Measurements from ENCODE around the gene SNX15. TPM values are rescaled to one million over a fixed set of nuclear protein-coding genes. Genes with fewer than 3 reads are reported as not detected.

SNX15 gene
- total RNA-seq, 4 donors from 2014 or later = 9.8 to 18.6 (median 13.9) TPM

DNA sequence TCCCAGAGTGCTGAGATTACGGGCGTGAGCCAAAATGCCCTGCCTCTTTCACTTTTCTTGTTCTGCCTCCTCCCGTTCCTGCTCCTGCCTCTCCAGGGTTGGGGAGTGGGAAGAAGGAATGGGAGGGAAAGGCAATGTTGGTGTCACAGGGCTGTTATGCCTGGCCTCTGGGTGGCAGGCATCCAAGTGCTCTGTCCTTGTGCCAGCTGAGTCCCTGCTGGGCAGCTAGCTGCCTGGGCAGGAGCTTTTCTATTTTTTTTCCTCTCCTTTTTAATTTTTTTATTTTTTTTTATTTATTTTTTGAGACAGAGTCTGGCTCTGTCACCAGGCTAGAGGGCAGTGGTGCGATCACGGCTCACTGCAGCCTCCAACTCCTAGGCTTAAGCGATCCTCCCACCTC, 9.7 kb downstream of the SNX15 start:
- H3K4me1 ChIP-seq = peaks cover 6 to 17% (median 8%) of the 10 kb centered on the region in 3 donors
- TF ChIP-seq POLR2A (IDR thresholded peaks at IDR 0.05) = no peak
- no peak for TF ChIP-seq CTCF (IDR thresholded peaks at IDR 0.05)
- no peak overlapping the region for H3K27ac ChIP-seq
- intact Hi-C loops (cut with DNase I) = no loop called here
- 78 to 80% methylated on average over 5 to 6 of the region's 6 CpGs for WGBS, 2 donors
- no peaks in the 10 kb centered on the region for H3K9me3 ChIP-seq
- no peak for DNase-seq
- H3K36me3 ChIP-seq = peaks cover 8 to 80% (median 40%) of the 10 kb centered on the region in 3 donors
- H3K4me3 ChIP-seq = no peak overlapping the region
- H3K27me3 ChIP-seq = no peaks in the 10 kb centered on the region

DNA sequence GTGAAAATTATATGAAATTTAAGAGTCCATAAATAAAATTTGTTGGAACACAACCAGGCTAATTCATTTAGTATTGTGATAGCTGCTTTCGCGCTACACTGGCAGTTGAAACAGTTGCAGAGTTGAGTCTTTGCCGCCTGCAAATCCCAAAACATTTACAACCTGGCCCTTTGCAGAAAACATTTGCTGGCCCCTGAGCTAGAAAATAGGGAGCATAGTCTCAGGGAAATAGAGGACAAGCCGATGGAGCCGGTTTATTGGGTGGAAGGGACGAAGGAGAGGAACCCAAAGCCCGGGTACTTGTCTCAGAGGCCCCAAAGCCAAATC, 13.2 kb downstream of the SNX15 start:
- intact Hi-C loops (cut with DNase I) = no loop called here
- no peaks in the 10 kb centered on the region for H3K9me3 ChIP-seq
- 7 to 8% methylated on average over 7 of the region's 7 CpGs for WGBS, 2 donors
- peak overlapping the region; percentile 73 to 89 (median 80) for H3K4me3 ChIP-seq
- TF ChIP-seq CTCF (IDR thresholded peaks at IDR 0.05) (no peak), POLR2A (IDR thresholded peaks at IDR 0.05) (no peak)
- H3K36me3 ChIP-seq = peaks cover 10 to 57% (median 15%) of the 10 kb centered on the region in 3 donors
- DNase-seq = no peak
- peak overlapping the region; percentile 88 to 98 (median 94) for H3K27ac ChIP-seq
- peaks cover 10 to 42% (median 22%) of the 10 kb centered on the region in 3 donors for H3K4me1 ChIP-seq
- no peaks in the 10 kb centered on the region for H3K27me3 ChIP-seq

GRCh38 chr11:65040847-65041622, 13.8 kb downstream of the SNX15 start, which contains the start of gene SAC3D1:
TSS of gene SAC3D1 (plus strand) at chr11:65041210. CDS start at chr11:65041293, 83 bp downstream.
- H3K36me3 ChIP-seq = peaks cover 6 to 54% (median 10%) of the 10 kb centered on the region in 3 donors
- H3K27me3 ChIP-seq = no peaks in the 10 kb centered on the region
- H3K9me3 ChIP-seq = no peaks in the 10 kb centered on the region
- no peak for TF ChIP-seq CTCF (IDR thresholded peaks at IDR 0.05)
- peak in 3 of 4 donors; percentile 31 to 51 (median 45) for TF ChIP-seq POLR2A (IDR thresholded peaks at IDR 0.05)
- H3K4me1 ChIP-seq = peaks cover 10 to 44% (median 22%) of the 10 kb centered on the region in 3 donors
- intact Hi-C loops (cut with DNase I) = no loop called here
- 0% methylated on average over 1 to 22 of the region's 91 CpGs for WGBS, 2 donors
- H3K27ac ChIP-seq = peak within 1 kb of the TSS; percentile 88 to 98 (median 94)
- DNase-seq = peak; percentile 58
- peak within 1 kb of the TSS; percentile 73 to 89 (median 80) for H3K4me3 ChIP-seq

- no peaks in the 10 kb centered on the region for H3K27me3 ChIP-seq
- H3K4me1 ChIP-seq = peaks cover 18 to 62% (median 29%) of the 10 kb centered on the region in 3 donors
- intact Hi-C loops (cut with DNase I) = no loop called here
- H3K9me3 ChIP-seq = no peaks in the 10 kb centered on the region
- no peak for DNase-seq
- no peak overlapping the region for H3K4me3 ChIP-seq
- no peak for TF ChIP-seq CTCF (IDR thresholded peaks at IDR 0.05)
- no peak for TF ChIP-seq POLR2A (IDR thresholded peaks at IDR 0.05)
- H3K27ac ChIP-seq = no peak overlapping the region
- peaks cover under 1 to 35% (median 6%) of the 10 kb centered on the region in 3 donors for H3K36me3 ChIP-seq
- 48 to 59% methylated on average over 4 to 5 of the region's 6 CpGs for WGBS, 2 donors
Observed at GRCh38 chr11:65042891-65043290, 15.7 kb downstream of the SNX15 start.

DNA sequence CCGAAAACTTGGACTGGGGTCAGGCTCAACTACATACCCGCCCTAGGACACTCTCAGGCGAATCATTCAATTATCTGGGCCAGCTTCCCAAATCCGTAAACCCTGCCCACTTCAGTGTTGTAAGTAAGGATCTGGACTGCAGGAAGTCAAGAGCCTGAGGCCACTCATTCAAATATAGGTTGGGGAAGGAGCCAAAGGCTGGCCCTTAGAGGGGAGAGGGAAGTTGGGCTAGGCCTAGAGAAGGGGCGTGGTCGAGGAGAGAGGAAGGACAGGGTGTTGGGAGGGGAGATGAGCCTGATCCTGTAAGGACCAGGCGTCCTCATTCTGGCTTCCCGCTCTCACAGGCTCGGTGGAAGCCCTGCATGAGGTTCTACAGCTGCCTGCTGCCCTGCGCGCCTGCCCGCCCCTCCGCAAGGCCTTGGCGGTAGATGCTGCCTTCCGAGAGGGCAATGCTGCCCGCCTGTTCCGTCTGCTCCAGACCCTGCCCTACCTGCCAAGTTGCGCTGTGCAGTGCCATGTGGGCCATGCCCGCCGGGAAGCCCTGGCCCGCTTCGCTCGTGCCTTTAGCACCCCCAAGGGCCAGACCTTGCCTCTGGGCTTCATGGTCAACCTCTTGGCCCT, 16.8 kb downstream of the SNX15 start:
- no peak for TF ChIP-seq POLR2A (IDR thresholded peaks at IDR 0.05)
- intact Hi-C loops (cut with DNase I) = no loop called here
- Histone ChIP-seq H3K4me1 (peaks cover 22 to 68% (median 33%) of the 10 kb centered on the region in 3 donors), H3K27ac (no peak overlapping the region), H3K27me3 (no peaks in the 10 kb centered on the region), H3K36me3 (peaks cover 0 to 24% (median 6%) of the 10 kb centered on the region in 3 donors), H3K9me3 (no peaks in the 10 kb centered on the region), H3K4me3 (no peak overlapping the region)
- 70 to 83% methylated on average over 11 to 15 of the region's 23 CpGs for WGBS, 2 donors
- DNase-seq = no peak
